ENCODE results near the gene UFSP1. TPM values are rescaled to one million over a fixed set of nuclear protein-coding genes. Genes with fewer than 3 reads are reported as not detected.

The UFSP1 gene
- total and polyA plus RNA-seq, 10 of the 15 experiments (the other 5 are each of a cell fraction or from before 2014, with no cell fraction given) = 0.14 to 10.6 (median 2.8) TPM

GRCh38 chr7:100859856-100860255 is 29.7 kb downstream of the UFSP1 start:
- WGBS (ENCODE audit: insufficient coverage, insufficient replicate concordance, low lambda C conversion rate, missing lambda C conversion rate) = 98% methylated on average over 15 of the region's 15 CpGs
- ChIA-PET SMC1A (ENCODE audit: uncharacterized antibody, unreplicated experiment) (interaction anchor here (1.1 kb wide), 1 partner anchor 61 kb away, joined by 3 read pairs; no protein-coding TSS in a partner anchor), CTCF (no interaction called here), POLR2A (no interaction called here), RAD21 (ENCODE audit: unreplicated experiment) (no interaction called here)
- no peak for ATAC-seq
- Histone ChIP-seq H3K79me2 (ENCODE audit: control insufficient read depth, insufficient read depth, low read length) (no peaks in the 10 kb centered on the region), H3K4me1 (ENCODE audit: control insufficient read depth, insufficient read depth, low read length) (no peaks in the 10 kb centered on the region), H3K27ac (ENCODE audit: control insufficient read depth, insufficient read depth) (no peak overlapping the region), H3K4me2 (ENCODE audit: control insufficient read depth, insufficient read depth) (no peak overlapping the region), H3K4me3 (no peak overlapping the region), H3K27me3 (replicated peaks in 1 of 2; ENCODE audit: control insufficient read depth in 2 of 2, insufficient read depth in 2 of 2, low read length in 1 of 2) (no peaks in the 10 kb centered on the region), H3K9ac (ENCODE audit: control insufficient read depth, insufficient read depth, low read length) (no peak overlapping the region), H3K9me3 (replicated peaks; ENCODE audit: control insufficient read depth, insufficient read depth, low read length) (no peaks in the 10 kb centered on the region), H2AFZ (ENCODE audit: control insufficient read depth, low read depth, low read length) (no peak overlapping the region), H3K36me3 (ENCODE audit: control insufficient read depth in 2 of 2, insufficient read depth in 2 of 2, low read length in 1 of 2) (peaks cover 4 to 8% of the 10 kb centered on the region in 2 experiments; a peak in 3 of 4 replicates), H4K20me1 (ENCODE audit: control insufficient read depth, insufficient read depth) (no peaks in the 10 kb centered on the region)
- in situ Hi-C loops (cut with MboI) = loop anchor here (10.0 kb wide), 2 partner anchors 155 to 385 kb away; partner anchors contain the start of genes POP7 and TSC22D4
- no peak for DNase-seq (ENCODE audit: low read depth, low spot score)
- intact Hi-C loops (cut with micrococcal nuclease; ENCODE audit: unreplicated experiment) = no loop called here
- TF ChIP-seq MAX (IDR thresholded peaks at IDR 0.05; ENCODE audit: low read depth, low read length) = no peak
- TF ChIP-seq SKIL (IDR thresholded peaks at IDR 0.05; ENCODE audit: low read depth, poor library complexity, severe bottlenecking) = no peak
- TF ChIP-seq E2F4 (IDR thresholded peaks at IDR 0.05; ENCODE audit: low read depth, low read length) = no peak
- TF ChIP-seq NFYA (IDR thresholded peaks at IDR 0.05; ENCODE audit: borderline replicate concordance, low read depth, low read length) = no peak
- TF ChIP-seq HDAC2 (IDR thresholded peaks at IDR 0.05) = no peak
- TF ChIP-seq ELK1 (IDR thresholded peaks at IDR 0.05; ENCODE audit: low read depth, low read length) = no peak
- no peak for TF ChIP-seq MYB (IDR thresholded peaks at IDR 0.05; ENCODE audit: borderline replicate concordance, low read depth, low read length)
- no peak for TF ChIP-seq SMC3 (IDR thresholded peaks at IDR 0.05; ENCODE audit: borderline replicate concordance, low read length)
- no peak for TF ChIP-seq ASH2L (IDR thresholded peaks at IDR 0.05; ENCODE audit: borderline replicate concordance, low read depth)
- no peak for TF ChIP-seq BCL11A (IDR thresholded peaks at IDR 0.05; ENCODE audit: low read depth, low read length)
- TF ChIP-seq ZSCAN29 (IDR thresholded peaks at IDR 0.05) = no peak
- no peak for TF ChIP-seq YBX1 (IDR thresholded peaks at IDR 0.05)
- no peak for TF ChIP-seq KDM1A (IDR thresholded peaks at IDR 0.05; ENCODE audit: borderline replicate concordance)
- no peak for TF ChIP-seq SMARCA5 (IDR thresholded peaks at IDR 0.05)
- no peak for TF ChIP-seq SUPT20H (IDR thresholded peaks at IDR 0.05; ENCODE audit: borderline replicate concordance, control insufficient read depth, low read depth, low read length)
- FAIRE-seq = no peak
- BruUV-seq (replicated peaks) = no TSS peak
